Smooth muscle cell (in vitro differentiated cells): Measurements from ENCODE around the gene COL13A1. TPM values are rescaled to one million over a fixed set of nuclear protein-coding genes. Genes with fewer than 3 reads are reported as not detected.
A peak's percentile ranks its signal among the peaks of the same experiment; 100 is the strongest.

Source experiments
- DNase-seq: peaks from one replicate; lab custom pipeline; 2025; ENCODE audit not compliant: unreplicated experiment; lab: John Stamatoyannopoulos, UW
- H2AFZ ChIP-seq: fragments of 200-600 bp; sonication (generic); 2 replicates; pipeline ENCODE4 v1.6.0; 2016; ENCODE audit warnings: antibody characterized with exemption, low read depth, mild to moderate bottlenecking
- H3F3A ChIP-seq: fragments of 200-600 bp; sonication (generic); 2 replicates; pipeline ENCODE4 v1.6.0; 2017; ENCODE audit warnings: antibody characterized with exemption, low read depth
- H3K27ac ChIP-seq: fragments of 200-600 bp; sonication (generic); 2 replicates; pipeline ENCODE4 v1.5.1; 2016; ENCODE audit warnings: low read depth, mild to moderate bottlenecking
- H3K27me3 ChIP-seq: fragments of 200-600 bp; sonication (generic); 2 replicates; pipeline ENCODE4 v1.6.1; 2016; ENCODE audit warnings: low read depth, mild to moderate bottlenecking
- H3K36me3 ChIP-seq: fragments of 200-600 bp; sonication (generic); 2 replicates; pipeline ENCODE4 v1.5.1; 2016; ENCODE audit warnings: low read depth
- H3K4me1 ChIP-seq: fragments of 200-600 bp; sonication (generic); 2 replicates; pipeline ENCODE4 v1.5.1; 2016; ENCODE audit warnings: low read depth
- H3K4me2 ChIP-seq: fragments of 200-600 bp; sonication (generic); 2 replicates; pipeline ENCODE4 v1.6.0; 2016; ENCODE audit warnings: mild to moderate bottlenecking
- H3K4me3 ChIP-seq: fragments of 200-600 bp; sonication (generic); 2 replicates; pipeline ENCODE4 v1.5.1; 2016; ENCODE audit warnings: mild to moderate bottlenecking
- H3K79me2 ChIP-seq: fragments of 200-600 bp; sonication (generic); 2 replicates; pipeline ENCODE4 v1.6.0; 2016; ENCODE audit warnings: low read depth, mild to moderate bottlenecking
- H3K9ac ChIP-seq: fragments of 200-600 bp; sonication (generic); 2 replicates; pipeline ENCODE4 v1.6.0; 2016; ENCODE audit warnings: low read depth
- H3K9me3 ChIP-seq: fragments of 200-600 bp; sonication (generic); replicated peaks from 2 replicates; pipeline ENCODE4 v1.5.1; 2016; ENCODE audit warnings: low read depth
- H4K20me1 ChIP-seq: fragments of 200-600 bp; sonication (generic); 2 replicates; pipeline ENCODE4 v1.6.0; 2016; ENCODE audit warnings: low read depth
- CTCF ChIP-seq: fragments of 200-600 bp; sonication (generic); IDR thresholded peaks from 2 replicates; pipeline ENCODE4 v1.5.1; 2017; ENCODE audit warnings: borderline replicate concordance, mild to moderate bottlenecking, antibody characterized with exemption; ENCODE audit not compliant: insufficient read depth, poor library complexity, severe bottlenecking
- WGBS: methylation state at CpG from one replicate; pipeline ENCODE4 v1.1.7; 2016; ENCODE audit warnings: low lambda C conversion rate; 5-methylcytosine and 5-hydroxymethylcytosine counted together
- polyA plus RNA-seq: library from polyadenylated mRNA; unstranded; fragments of >200 nt; fragmentation: Nextera tagmentation; extraction: Ambion mirVana; gene quantifications from 2 replicates; pipeline ENCODE4 v1.2.1, GENCODE V29; 2016
- total RNA-seq: library from RNA; depleted of rRNA; stranded (reverse); fragments of >200 nt; gene quantifications from 2 replicates; pipeline ENCODE4 v1.2.3, GENCODE V29; 2014

Gene COL13A1
- total and polyA plus RNA-seq, 2 experiments from 2014 or later: 6.1 to 15.0 TPM

- H3K4me3 ChIP-seq: no peak overlapping the region
- no peak for DNase-seq
- no peaks in the 10 kb centered on the region for H3K36me3 ChIP-seq
- H3K4me1 ChIP-seq: peaks cover 22% of the 10 kb centered on the region
- 46% methylated on average over 12 of the region's 12 CpGs for WGBS
- H3K9ac ChIP-seq: no peak overlapping the region
- H3K79me2 ChIP-seq: no peaks in the 10 kb centered on the region
- no peak for TF ChIP-seq CTCF
- no peaks in the 10 kb centered on the region for H3F3A ChIP-seq
- no peaks in the 10 kb centered on the region for H4K20me1 ChIP-seq
- H2AFZ ChIP-seq: no peak overlapping the region
- H3K27me3 ChIP-seq: no peaks in the 10 kb centered on the region
- H3K4me2 ChIP-seq: peak overlapping the region; percentile 46
- no peaks in the 10 kb centered on the region for H3K9me3 ChIP-seq
- peak overlapping the region; percentile 21 for H3K27ac ChIP-seq
Observed at GRCh38 chr10:69810675-69811397, 9.1 kb downstream of the COL13A1 start.

GRCh38 chr10:69813632-69814031 is 11.9 kb downstream of the COL13A1 start:
- no peak for DNase-seq
- H3K4me2 ChIP-seq: no peak overlapping the region
- H4K20me1 ChIP-seq: no peaks in the 10 kb centered on the region
- H3F3A ChIP-seq: no peaks in the 10 kb centered on the region
- H3K9ac ChIP-seq: no peak overlapping the region
- peaks cover 19% of the 10 kb centered on the region for H3K4me1 ChIP-seq
- 89% methylated on average over 4 of the region's 4 CpGs for WGBS
- H2AFZ ChIP-seq: no peak overlapping the region
- no peaks in the 10 kb centered on the region for H3K79me2 ChIP-seq
- H3K27ac ChIP-seq: no peak overlapping the region
- TF ChIP-seq CTCF: no peak
- no peaks in the 10 kb centered on the region for H3K9me3 ChIP-seq
- H3K4me3 ChIP-seq: no peak overlapping the region
- H3K27me3 ChIP-seq: no peaks in the 10 kb centered on the region
- no peaks in the 10 kb centered on the region for H3K36me3 ChIP-seq

- DNase-seq: no peak
- no peaks in the 10 kb centered on the region for H3K27me3 ChIP-seq
- no peaks in the 10 kb centered on the region for H4K20me1 ChIP-seq
- H3K36me3 ChIP-seq: no peaks in the 10 kb centered on the region
- TF ChIP-seq CTCF: no peak
- H3F3A ChIP-seq: no peaks in the 10 kb centered on the region
- no peak overlapping the region for H2AFZ ChIP-seq
- H3K9ac ChIP-seq: no peak overlapping the region
- H3K9me3 ChIP-seq: no peaks in the 10 kb centered on the region
- H3K27ac ChIP-seq: no peak overlapping the region
- H3K4me2 ChIP-seq: no peak overlapping the region
- H3K79me2 ChIP-seq: no peaks in the 10 kb centered on the region
- peaks cover 19% of the 10 kb centered on the region for H3K4me1 ChIP-seq
- no peak overlapping the region for H3K4me3 ChIP-seq
- 92% methylated on average over 2 of the region's 2 CpGs for WGBS
Observed at GRCh38 chr10:69814251-69814650, 12.5 kb downstream of the COL13A1 start.

- H3K4me2 ChIP-seq: no peak overlapping the region
- H3K36me3 ChIP-seq: no peaks in the 10 kb centered on the region
- WGBS: 86% methylated on average over 6 of the region's 6 CpGs
- TF ChIP-seq CTCF: no peak
- no peak overlapping the region for H3K27ac ChIP-seq
- no peaks in the 10 kb centered on the region for H3K79me2 ChIP-seq
- H3K4me3 ChIP-seq: no peak overlapping the region
- no peaks in the 10 kb centered on the region for H3K9me3 ChIP-seq
- no peak overlapping the region for H3K9ac ChIP-seq
- no peaks in the 10 kb centered on the region for H4K20me1 ChIP-seq
- H3K4me1 ChIP-seq: peaks cover 12% of the 10 kb centered on the region
- DNase-seq: no peak
- H3F3A ChIP-seq: no peaks in the 10 kb centered on the region
- no peak overlapping the region for H2AFZ ChIP-seq
- H3K27me3 ChIP-seq: no peaks in the 10 kb centered on the region
Observed at GRCh38 chr10:69815104-69815503, 13.4 kb downstream of the COL13A1 start.
